HG03196 (cell line): ENCODE results near the gene MED9.
"Not testable (repeated sequence)": the region's sequence is repeated elsewhere in the genome, so short reads cannot be mapped to it uniquely, and the experiment has no call there.

ENCODE experiments used
- ATAC-seq: cut with Tn5 transposase; IDR thresholded peaks from one replicate; pipeline ENCODE4 v1.9.1; 2021; ENCODE audit not compliant: unreplicated experiment

The MED9 gene

DNA sequence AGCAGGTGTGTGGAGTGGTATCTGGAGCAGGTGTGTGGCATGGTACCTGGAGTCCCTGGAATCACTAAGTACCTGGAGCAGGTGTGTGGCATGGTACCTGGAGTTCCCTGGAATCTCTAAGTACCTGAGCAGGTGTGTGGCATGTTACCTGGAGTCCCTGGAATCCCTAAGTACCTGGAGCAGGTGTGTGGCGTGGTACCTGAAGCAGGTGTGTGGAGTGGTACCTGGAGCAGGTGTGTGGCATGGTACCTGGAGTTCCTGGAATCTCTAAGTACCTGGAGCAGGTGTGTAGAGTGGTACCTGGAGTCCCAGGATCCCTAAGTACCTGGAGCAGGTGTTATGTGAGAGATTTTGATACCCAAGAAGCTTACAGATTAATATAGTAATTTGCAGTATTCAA, 22.1 kb upstream of the MED9 start:
- ATAC-seq: not testable (repeated sequence)

DNA sequence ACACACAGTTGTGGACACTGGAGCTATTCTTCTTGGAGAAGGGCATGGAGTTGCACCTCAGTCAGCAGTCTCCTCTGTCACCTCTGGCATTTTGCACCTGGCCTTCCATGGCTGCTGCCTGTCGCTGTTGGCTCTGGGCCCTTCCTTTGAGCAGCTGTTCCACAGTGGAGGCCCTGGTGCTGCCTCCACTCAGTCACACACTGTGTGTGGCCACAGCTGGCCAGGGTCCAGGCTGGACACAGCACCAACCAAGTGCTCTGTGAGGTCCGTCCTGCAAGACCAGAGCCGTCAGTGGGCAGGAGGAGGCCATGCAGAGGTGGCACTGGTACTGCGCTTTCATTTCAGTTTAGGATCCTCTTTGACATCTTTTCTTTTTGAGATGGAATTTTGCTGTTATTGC, 21.6 kb upstream of the MED9 start:
- ATAC-seq: no peak

DNA sequence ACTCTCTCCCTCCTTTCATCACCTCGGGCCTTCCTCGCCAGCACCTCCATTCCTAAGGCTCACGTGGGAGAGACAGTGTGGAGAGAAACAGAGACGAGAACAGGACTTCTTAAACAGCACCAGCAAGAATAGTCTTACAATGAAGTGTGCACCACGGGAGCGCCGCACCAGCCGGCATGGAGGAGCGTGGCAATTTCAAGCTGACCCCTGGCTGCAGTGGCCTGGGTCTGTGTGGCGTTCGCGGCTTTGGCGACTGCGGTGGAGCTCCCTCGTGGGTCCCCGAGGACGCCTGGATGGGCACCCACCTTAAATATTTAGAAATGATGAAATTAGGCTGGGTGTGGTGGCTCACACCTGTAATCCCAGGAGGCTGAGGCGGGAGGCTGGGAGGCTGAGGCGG, 20.5 kb upstream of the MED9 start:
- ATAC-seq: no peak

DNA sequence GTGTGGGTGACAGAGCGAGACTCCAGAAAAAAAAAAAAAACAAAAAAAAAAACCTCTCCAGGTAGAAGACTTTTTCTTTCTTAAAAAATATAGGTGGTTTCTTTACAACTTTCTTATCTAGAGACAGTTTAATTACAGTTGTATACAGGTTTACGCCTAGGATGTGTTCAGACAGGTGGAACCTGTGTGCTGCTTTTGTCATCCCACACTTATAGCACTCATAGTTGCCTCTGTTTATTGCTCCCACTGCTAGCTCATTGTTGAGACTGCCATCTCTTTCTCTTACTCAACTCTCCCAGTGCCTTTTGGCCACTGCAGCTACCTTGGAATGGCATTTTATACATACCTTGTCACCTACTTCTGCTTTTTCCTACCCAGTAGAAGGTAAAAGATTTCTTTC, 19.1 kb upstream of the MED9 start:
- no peak for ATAC-seq

DNA sequence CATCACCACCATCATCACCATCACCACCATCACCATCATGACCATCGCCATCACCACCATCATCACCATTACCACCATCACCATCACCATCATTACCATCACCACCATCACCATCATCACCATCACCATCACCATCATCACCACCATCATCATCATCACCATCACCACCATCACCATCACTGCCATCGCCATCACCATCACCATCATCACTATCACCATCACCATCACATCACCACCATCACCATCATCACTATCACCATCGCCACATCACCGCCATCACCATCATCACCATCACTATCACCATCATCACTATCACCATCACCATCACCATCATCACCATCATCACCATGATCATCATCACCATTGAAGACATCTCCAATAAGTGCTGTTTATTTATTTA, 16.8 kb upstream of the MED9 start:
- ATAC-seq: no peak

DNA sequence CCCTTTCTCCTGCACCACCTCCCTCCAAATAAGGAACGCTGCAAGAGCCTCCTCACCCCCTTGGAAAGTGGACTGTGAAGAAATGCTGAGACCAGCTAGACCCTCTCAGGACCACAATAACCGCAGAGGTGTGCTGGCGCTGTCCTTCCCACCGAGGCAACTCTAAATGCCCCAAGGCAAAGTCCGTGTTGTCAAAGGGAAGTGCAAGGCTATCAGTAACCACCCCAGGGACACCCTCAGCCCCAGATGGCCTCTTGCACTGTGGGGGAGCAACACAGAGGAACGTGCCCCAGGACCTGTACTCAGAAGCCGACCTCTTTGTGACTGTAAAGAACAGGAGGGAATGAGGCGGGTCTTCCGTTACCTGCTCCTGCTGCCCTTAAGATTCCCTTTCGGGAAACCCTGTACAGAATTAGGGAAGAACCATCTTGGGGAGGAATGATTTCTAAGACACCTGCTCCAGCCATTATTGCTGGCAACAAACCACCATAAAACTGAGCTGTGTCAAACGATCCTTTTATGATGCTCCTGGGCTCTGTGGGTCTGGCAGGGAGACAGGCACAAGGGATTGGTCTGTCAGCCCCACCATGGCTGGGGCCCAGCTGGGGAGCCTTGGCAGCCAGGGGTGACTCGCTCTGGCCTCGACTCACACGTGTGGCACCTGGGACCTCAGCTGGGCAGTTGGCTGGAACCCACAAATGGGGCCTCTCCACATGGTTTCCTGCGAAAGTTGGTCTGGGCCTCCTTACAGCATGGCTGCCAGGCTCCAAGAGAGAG, 14.6 kb upstream of the MED9 start:
- no peak for ATAC-seq

DNA sequence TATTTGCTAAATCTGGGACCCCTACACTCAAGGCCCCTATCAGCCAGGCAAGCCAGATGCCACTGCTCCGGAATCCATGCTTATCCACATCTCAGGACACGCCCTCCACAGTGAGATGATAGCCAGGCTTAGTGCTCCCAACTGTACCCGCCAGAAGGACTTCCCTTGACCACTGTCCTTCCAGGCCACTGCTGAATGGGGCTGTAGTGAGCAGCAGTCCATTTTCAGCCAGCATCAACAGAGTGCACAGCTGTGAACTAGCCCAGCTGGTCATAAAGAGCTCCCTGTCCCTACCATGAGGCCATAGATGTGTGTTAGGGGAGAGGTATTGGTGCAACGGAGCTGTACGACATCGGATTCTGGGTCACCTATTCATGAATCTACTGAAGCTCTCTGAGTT, 13.0 kb upstream of the MED9 start:
- ATAC-seq: no peak

DNA sequence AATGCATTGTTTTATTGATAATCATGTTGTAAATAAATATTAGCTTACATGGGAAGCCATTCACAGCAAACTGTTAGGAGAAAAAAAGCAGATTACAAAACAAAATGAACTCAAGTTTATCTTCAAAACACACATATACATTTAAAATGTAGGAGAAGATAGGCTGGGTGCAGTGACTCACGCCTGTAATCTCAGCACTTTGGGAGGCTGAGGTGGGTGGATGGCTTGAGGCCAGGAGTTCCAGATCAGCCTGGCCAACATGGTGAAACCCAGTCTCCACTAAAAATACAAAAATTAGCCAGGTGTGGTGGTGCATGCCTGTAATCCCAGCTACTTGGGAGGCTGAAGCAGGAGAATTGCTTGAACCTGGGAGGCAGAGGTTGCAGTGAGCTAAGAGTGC, 10.9 kb upstream of the MED9 start:
- not testable (repeated sequence) for ATAC-seq

DNA sequence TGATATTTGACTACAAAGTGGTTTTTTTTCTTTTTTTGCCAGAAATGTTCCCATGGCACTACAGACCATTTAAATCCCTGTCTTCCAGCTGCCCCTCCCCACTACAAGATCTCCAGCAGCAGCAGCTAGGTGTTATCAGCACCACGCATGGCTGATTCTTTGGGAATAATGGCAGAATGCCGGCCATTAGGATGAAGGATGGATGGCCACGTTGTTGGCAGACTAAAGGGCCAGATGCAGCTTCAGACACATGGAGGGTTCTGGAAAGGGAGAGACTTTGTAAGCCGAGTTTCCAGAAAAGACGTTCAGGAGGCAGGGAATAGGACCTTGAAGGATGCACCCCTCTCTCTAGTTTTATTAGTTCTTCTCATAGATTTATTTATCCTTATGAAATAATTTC, 10.3 kb upstream of the MED9 start:
- ATAC-seq: no peak

DNA sequence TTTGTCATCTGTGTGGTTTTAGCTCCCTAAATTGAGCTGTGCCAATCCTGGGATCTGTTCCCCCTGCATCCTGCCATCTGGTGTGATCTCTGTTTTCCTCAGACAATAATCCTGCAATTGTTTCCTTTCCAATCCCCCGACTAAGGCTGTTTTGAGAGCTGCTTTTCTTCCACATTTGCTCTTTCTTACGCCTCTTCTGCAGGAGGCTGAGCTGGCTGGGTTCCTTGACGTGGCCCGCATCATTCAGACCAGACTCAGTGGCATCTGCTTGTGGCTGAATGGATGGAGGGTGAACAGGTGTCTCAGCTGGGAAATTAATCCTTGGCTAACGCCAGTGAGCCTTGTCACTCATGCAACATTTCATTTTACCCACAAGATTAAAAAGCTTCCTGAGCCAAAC, 9.8 kb upstream of the MED9 start:
- no peak for ATAC-seq

DNA sequence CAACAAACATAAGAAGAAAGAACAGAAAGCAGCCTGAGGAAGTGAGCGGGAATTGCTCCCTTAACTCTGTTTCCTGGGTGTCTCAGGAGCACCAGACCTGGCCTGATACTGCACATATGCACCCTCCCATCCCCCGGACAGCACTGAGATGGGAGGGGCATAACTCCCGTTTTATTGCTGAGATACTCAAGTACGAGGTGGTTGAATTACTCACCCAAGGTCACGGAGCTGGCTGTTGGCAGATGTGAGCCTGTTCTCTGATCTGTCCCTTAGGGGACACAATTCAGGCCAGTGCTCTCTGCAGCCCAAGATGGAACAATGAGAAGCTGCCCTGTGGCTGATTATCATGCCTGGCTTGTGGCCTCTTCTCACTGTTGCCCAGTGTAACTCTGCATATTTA, 9.1 kb upstream of the MED9 start:
- no peak for ATAC-seq

DNA sequence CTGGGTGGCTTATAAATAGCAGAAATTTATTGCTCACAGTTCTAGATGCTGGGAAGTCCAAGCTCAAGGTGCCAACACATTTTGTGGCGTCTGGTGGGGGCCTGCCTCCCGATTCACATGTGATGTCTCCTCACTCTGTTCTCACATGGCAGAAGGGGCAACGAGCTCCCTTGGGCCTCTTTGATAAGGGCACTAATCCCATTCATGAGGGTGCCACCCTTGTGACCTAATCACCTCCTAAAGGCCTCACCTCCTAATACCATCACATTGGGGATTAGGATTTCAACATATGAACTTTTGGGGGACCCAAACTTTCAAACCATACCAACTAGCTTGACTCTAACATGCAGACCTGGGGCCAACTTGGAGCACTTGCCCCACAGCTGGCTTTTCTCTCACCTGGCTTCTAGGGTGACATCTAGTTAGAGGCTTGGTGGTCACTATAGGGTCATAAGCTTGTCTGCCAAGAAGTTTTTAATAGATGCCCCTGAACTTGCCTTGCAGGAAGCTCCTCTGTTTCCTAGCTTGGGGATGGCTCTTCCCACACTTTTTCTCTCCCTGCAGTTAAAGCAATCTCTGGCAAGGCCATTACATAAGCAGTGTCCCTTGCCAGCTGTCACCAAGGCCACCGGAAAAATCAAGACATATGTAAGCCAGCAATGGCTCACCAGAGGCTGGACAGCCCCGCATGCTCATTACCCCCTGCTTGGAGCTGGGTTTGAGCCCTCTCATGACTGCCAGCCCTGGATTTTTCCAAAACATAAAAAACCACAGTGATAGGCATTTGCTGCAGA, 8.4 kb upstream of the MED9 start:
- ATAC-seq: no peak

DNA sequence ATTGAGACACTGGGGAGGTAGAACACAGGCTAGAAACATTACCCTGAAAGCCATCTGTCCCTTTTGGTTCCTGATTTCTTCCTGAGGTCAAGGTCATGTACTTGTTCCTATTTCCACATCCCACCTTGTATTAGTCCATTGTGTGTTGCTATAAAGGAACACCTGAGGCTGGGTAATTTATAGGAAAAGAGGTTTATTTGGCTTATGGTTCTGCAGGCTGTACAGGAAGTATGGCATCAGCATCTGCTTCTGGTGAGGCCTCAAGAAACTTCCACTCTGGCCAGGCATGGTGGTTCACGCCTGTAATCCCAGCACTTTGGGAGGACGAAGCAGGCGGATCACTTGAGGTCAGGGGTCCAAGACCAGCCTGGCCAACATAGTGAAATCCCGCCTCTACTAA, 7.4 kb upstream of the MED9 start:
- ATAC-seq: no peak

DNA sequence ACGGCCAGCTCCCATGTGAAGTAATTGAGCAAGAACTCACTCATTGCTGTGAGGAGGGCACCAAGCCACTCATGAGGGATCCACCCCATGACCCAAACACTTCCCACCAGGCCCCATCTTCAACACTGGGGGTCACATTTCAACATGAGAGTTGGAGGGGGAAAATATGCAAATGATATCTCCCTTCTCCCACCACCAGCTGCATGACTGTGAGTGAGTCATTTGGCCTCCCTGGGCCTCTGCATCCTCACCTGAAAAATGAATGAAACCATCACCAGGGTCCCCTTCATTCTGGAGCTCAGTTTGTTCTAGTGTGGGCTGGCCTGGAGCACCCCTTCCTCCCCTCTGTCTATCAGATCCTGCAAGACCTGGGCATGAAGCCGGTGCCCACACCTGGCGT, 6.8 kb upstream of the MED9 start:
- no peak for ATAC-seq

DNA sequence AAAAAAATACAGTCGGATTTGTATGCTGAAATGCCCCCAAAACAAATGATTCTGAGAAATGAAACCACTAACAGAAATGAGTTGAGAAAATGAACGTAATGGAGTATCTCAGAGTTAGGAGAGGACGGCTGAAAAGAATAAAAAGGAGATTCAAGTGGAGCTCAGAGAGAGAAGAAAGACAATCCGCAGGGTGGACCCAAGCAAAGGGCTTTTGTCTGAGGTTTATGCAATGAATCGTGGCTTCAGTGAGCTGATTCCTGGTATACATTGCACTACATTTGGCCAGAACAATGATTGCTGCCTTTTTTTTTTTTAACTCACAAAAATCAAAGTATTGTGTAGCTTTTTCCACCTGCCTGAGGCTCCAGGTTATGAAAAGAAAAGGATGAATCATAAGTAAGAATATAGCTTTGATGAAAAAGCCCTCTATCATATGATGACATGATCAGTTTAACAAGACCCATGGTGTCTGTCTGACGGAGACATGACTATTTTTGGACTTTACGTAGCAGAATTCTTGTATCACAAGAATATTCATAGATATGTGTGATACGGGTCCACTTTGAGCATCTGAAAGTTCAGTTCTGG, 4.4 kb upstream of the MED9 start:
- ATAC-seq: no peak

DNA sequence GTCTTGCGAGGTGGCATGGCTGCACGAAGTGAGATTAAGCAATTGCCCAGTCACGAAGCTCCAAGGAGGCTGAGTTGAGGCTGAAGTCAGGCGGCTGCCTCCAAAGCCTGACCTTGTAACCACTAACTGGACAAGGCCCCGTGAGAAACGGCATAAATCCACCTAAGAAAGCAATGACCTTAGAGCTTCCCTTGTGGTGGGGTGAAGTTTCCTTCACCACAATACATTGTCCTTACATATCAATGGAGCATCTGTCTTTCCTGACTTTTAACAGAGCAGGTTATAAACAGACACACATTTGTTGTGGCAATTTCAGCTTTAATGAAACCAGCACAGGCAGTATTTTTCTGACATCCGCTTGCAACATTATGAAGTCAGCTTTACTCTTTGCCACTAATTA, 2.5 kb upstream of the MED9 start:
- ATAC-seq: no peak

DNA sequence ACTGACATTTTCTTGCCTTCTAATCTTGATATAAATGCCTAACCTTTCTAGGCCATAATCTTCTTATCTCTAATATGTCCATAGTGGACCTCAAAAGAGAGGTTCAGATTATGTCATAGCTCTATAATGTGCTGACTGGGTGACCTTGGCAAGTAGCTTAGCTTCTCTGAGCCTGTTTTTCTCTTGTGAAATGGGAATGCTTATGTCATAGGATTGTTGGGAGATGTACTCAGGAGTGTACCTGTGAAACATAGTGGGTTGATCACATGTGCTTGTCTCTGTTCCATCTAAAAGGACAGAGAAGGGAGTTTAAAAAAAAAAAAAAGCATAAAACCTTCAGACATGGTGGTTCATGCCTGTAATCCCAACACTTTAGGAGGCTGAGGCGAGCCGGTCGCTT, 2.4 kb downstream of the MED9 start:
- no peak for ATAC-seq

DNA sequence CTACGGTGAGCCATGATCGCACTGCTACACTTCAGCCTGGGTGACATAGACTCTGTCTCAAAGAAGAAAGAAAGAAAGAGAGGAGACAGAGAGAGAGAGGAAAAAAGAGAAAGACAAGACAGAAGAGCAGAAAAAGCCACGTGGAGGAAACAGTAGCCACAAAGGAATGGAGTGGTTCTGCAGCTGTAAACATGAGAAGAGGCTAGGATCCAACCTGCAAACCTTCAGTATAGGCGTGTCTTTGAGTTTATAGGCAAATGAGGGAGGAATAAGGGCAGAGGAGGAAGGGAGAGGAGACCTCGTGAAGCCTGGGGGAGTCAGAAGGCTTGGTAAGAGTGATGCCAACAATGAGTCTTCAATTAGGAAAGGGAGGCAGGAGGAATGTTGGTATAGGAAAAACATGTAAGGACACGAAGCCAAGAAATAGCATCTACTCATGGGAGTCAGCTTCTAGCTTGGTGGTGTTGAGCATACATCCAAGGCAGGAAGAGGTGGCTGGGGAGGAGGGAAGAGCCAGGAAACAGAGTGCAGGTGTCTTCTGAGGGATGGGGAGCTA, 3.9 kb downstream of the MED9 start:
- no peak for ATAC-seq

DNA sequence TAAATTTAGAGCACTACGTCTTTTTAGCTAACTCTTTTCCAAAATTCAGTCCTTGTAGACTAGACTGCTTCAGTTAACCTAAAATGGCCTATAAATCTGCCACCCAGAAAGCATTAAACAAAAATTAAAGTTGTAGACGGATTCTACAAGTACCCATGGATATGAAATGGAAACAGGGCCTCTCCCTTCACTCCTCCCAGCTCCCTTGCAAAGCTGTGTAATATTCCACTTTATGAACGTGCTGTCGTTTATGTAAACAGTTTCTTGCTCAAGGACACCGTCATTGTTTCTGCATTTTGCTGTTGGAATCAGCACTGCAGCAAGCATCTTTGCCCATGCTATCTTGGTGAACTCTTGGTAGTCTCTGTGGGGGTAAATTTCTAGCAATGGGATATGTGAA, 5.1 kb downstream of the MED9 start:
- no peak for ATAC-seq

DNA sequence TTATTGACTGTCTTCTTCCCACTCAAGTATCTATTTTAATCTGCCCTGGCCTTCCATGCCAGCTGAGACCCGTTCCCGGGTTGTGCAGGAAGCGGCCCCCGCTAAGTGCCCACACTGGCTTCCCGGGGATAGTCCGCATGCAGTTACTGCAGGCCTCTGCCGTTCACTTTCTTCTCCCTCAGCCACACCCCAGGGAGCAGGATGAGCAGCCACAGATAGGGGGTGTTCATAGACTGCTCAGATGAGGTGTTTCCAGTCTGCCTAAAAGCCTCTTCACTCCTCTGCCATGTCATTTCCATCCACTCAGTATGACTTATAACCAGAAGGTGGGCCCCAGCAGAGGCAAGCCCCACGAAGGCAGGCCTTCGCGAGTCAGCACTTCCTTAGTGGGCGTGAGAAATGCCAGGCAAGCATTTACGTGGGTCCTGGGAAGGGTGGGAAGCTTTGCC, 7.7 kb downstream of the MED9 start:
- no peak for ATAC-seq

DNA sequence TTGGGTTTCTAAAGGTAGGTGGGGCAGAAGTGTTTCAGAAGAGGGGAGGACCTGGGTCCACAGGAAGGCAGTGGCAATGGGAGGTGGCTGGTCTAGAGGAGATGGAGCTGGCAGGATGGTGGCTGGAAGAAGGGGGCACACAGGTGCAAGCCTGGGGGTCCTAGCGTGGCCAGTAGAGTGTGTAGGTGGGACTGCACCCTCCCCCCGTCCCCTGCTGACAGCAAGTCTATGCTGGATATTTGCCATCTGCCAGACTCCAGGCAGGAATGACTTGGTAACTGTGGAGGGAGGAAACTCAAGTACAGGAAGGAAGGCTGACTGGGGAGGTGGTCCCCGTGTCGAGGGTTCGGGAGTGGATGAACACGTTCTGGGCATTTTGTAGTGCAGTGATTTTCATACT, 8.6 kb downstream of the MED9 start:
- no peak for ATAC-seq

DNA sequence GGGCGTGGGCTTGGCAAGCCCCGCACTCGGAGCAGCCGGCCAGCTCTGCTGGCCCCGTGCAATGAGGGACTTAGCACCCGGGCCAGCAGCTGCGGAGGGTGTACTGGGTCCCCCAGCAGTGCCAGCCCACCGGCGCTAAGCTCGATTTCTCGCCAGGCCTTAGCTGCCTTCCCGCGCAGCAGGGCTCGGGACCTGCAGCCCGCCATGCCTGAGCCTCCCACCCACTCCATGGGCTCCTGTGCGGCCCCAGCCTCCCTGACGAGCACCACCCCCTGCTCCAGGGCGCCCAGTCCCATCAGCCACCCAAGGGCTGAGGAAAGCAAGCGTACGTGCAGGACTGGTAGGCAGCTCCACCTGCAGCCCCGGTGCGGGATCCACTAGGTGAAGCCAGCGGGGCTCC, 9.6 kb downstream of the MED9 start:
- ATAC-seq: not testable (repeated sequence)
